ENCODE data around the gene ARHGEF17. TPM values are rescaled to one million over a fixed set of nuclear protein-coding genes. Genes with fewer than 3 reads are reported as not detected.

The ARHGEF17 gene
- total and polyA plus RNA-seq, 2 of the 13 experiments (the other 11 are each of a cell fraction or from before 2014, with no cell fraction given), result 10.7 to 28.8 TPM

DNA sequence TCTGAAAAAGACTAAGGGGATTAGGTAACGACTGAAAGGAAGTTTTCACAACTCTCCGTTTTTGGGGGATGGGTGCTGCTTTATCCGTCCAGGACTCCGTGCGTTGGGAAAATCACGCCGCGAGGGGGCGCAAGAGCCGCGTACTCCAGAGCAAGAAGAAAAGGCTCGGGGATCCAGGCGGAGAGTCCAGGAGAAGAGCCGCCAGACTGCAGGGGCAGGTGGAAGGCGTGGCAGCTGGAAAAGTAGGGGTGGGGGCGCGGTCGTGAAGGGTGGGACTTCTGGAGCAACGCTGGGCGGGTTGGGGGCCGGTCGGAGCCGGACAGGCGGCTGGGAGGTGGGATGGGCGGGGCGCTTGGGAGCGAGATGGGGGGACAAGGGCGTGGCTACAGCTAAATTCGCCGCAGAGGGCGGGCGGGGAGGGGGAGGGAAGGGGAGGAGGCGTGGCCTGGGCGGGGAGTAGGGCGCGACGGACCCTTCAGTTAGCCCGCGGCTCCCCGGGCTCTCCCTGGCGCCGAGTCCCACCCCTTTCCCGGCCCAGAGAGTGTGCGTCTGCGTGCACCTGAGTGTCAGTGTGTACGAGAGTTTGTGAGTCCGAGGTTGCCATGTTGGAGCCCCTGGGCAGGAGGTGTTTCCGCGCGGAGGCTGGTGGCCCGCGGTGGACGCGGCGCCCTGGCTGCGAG is 613 bp upstream of the ARHGEF17 start (continued):
- TF ChIP-seq, protein P1, sequence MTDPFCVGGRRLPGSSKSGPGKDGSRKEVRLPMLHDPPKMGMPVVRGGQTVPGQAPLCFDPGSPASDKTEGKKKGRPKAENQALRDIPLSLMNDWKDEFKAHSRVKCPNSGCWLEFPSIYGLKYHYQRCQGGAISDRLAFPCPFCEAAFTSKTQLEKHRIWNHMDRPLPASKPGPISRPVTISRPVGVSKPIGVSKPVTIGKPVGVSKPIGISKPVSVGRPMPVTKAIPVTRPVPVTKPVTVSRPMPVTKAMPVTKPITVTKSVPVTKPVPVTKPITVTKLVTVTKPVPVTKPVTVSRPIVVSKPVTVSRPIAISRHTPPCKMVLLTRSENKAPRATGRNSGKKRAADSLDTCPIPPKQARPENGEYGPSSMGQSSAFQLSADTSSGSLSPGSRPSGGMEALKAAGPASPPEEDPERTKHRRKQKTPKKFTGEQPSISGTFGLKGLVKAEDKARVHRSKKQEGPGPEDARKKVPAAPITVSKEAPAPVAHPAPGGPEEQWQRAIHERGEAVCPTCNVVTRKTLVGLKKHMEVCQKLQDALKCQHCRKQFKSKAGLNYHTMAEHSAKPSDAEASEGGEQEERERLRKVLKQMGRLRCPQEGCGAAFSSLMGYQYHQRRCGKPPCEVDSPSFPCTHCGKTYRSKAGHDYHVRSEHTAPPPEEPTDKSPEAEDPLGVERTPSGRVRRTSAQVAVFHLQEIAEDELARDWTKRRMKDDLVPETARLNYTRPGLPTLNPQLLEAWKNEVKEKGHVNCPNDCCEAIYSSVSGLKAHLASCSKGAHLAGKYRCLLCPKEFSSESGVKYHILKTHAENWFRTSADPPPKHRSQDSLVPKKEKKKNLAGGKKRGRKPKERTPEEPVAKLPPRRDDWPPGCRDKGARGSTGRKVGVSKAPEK (CRISPR knock-in tag; IDR thresholded peaks at IDR 0.05; ENCODE audit: borderline replicate concordance), result peak; percentile 72; the same call in 1 of the 2 replicates
- TF ChIP-seq FOXA3 (CRISPR knock-in tag; IDR thresholded peaks at IDR 0.05), result 0 out of 2 replicates have a peak, but pooled peaks have one; percentile 19
- no peak for TF ChIP-seq RELA (CRISPR knock-in tag; IDR thresholded peaks at IDR 0.05)
- TF ChIP-seq ZMYM3 (CRISPR knock-in tag; IDR thresholded peaks at IDR 0.05), result peak; percentile 48
- TF ChIP-seq, protein P2, sequence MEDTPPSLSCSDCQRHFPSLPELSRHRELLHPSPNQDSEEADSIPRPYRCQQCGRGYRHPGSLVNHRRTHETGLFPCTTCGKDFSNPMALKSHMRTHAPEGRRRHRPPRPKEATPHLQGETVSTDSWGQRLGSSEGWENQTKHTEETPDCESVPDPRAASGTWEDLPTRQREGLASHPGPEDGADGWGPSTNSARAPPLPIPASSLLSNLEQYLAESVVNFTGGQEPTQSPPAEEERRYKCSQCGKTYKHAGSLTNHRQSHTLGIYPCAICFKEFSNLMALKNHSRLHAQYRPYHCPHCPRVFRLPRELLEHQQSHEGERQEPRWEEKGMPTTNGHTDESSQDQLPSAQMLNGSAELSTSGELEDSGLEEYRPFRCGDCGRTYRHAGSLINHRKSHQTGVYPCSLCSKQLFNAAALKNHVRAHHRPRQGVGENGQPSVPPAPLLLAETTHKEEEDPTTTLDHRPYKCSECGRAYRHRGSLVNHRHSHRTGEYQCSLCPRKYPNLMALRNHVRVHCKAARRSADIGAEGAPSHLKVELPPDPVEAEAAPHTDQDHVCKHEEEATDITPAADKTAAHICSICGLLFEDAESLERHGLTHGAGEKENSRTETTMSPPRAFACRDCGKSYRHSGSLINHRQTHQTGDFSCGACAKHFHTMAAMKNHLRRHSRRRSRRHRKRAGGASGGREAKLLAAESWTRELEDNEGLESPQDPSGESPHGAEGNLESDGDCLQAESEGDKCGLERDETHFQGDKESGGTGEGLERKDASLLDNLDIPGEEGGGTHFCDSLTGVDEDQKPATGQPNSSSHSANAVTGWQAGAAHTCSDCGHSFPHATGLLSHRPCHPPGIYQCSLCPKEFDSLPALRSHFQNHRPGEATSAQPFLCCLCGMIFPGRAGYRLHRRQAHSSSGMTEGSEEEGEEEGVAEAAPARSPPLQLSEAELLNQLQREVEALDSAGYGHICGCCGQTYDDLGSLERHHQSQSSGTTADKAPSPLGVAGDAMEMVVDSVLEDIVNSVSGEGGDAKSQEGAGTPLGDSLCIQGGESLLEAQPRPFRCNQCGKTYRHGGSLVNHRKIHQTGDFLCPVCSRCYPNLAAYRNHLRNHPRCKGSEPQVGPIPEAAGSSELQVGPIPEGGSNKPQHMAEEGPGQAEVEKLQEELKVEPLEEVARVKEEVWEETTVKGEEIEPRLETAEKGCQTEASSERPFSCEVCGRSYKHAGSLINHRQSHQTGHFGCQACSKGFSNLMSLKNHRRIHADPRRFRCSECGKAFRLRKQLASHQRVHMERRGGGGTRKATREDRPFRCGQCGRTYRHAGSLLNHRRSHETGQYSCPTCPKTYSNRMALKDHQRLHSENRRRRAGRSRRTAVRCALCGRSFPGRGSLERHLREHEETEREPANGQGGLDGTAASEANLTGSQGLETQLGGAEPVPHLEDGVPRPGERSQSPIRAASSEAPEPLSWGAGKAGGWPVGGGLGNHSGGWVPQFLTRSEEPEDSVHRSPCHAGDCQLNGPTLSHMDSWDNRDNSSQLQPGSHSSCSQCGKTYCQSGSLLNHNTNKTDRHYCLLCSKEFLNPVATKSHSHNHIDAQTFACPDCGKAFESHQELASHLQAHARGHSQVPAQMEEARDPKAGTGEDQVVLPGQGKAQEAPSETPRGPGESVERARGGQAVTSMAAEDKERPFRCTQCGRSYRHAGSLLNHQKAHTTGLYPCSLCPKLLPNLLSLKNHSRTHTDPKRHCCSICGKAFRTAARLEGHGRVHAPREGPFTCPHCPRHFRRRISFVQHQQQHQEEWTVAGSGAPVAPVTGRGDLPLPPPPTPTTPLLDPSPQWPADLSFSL (CRISPR knock-in tag; IDR thresholded peaks at IDR 0.05), result peak; percentile 93
- TF ChIP-seq SYNCRIP (IDR thresholded peaks at IDR 0.05; ENCODE audit: insufficient read depth, low read depth, low read length), result no peak
- TF ChIP-seq, protein P3, sequence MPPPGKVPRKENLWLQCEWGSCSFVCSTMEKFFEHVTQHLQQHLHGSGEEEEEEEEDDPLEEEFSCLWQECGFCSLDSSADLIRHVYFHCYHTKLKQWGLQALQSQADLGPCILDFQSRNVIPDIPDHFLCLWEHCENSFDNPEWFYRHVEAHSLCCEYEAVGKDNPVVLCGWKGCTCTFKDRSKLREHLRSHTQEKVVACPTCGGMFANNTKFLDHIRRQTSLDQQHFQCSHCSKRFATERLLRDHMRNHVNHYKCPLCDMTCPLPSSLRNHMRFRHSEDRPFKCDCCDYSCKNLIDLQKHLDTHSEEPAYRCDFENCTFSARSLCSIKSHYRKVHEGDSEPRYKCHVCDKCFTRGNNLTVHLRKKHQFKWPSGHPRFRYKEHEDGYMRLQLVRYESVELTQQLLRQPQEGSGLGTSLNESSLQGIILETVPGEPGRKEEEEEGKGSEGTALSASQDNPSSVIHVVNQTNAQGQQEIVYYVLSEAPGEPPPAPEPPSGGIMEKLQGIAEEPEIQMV (CRISPR knock-in tag; IDR thresholded peaks at IDR 0.05; ENCODE audit: low read depth), result no peak
- no peak for TF ChIP-seq ATF7 (IDR thresholded peaks at IDR 0.05)
- TF ChIP-seq ATF7 (CRISPR knock-in tag; IDR thresholded peaks at IDR 0.05), result no peak
- TF ChIP-seq ZNF644 (CRISPR knock-in tag; IDR thresholded peaks at IDR 0.05; ENCODE audit: low read depth), result no peak
- TF ChIP-seq ZMYM2 (CRISPR knock-in tag; IDR thresholded peaks at IDR 0.05), result no peak
- 0 out of 2 replicates have a peak, but pooled peaks have one; percentile 19 for TF ChIP-seq ZNF629 (CRISPR knock-in tag; conservative IDR thresholded peaks at IDR 0.05)
- TF ChIP-seq, protein P4, sequence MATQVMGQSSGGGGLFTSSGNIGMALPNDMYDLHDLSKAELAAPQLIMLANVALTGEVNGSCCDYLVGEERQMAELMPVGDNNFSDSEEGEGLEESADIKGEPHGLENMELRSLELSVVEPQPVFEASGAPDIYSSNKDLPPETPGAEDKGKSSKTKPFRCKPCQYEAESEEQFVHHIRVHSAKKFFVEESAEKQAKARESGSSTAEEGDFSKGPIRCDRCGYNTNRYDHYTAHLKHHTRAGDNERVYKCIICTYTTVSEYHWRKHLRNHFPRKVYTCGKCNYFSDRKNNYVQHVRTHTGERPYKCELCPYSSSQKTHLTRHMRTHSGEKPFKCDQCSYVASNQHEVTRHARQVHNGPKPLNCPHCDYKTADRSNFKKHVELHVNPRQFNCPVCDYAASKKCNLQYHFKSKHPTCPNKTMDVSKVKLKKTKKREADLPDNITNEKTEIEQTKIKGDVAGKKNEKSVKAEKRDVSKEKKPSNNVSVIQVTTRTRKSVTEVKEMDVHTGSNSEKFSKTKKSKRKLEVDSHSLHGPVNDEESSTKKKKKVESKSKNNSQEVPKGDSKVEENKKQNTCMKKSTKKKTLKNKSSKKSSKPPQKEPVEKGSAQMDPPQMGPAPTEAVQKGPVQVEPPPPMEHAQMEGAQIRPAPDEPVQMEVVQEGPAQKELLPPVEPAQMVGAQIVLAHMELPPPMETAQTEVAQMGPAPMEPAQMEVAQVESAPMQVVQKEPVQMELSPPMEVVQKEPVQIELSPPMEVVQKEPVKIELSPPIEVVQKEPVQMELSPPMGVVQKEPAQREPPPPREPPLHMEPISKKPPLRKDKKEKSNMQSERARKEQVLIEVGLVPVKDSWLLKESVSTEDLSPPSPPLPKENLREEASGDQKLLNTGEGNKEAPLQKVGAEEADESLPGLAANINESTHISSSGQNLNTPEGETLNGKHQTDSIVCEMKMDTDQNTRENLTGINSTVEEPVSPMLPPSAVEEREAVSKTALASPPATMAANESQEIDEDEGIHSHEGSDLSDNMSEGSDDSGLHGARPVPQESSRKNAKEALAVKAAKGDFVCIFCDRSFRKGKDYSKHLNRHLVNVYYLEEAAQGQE (IDR thresholded peaks at IDR 0.05; ENCODE audit: borderline replicate concordance in 1 of 2, low read depth in 1 of 2, low read length in 2 of 2), result 0 out of 4 replicates have a peak, but pooled peaks of 1 of the 2 experiments have one; percentile 15

Measured in HepG2 (cell line).